ENCODE results near the gene OGG1.

The OGG1 gene

DNA sequence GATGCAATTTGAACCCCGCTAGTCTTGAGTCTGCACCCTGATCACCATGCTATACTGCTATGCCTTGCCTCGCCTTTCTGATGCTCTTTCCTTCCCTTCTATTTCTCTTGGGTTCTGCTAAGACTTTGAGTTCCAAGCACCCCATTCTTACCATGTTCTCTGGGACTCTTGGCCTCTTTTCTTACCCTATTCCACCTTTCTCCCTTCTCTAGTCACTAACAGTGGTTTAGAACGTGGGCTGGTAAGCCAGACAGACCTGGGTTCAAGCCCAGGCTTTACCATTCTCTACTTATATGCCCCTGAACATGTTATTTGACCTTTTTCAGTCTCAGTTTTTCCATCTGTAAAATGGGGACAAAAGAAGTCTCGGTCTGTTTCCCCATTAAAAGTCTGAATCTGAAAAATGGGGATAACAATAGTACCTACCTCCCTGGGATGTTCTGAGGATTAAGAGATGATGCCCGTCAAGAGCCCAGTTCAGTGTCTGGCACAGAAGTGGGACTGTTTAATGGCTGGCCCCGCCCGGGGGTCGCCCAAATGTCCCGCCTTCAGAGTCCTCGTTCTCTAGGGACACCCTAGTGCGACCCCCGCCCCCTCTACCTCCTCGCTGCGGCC, 42.1 kb downstream of the OGG1 start:
- Histone ChIP-seq H3K9ac (ENCODE audit: low read depth in 1 of 2, low read length in 2 of 2) (peak overlapping the region; percentile 94 to 99), H3K36me3 (ENCODE audit: control insufficient read depth in 1 of 2, insufficient read depth in 2 of 2, low read length in 2 of 2) (peaks cover 13 to 42% of the 10 kb centered on the region in 2 donors), H3K4me3 (ENCODE audit: low read depth in 1 of 2, low read length in 2 of 2) (peak overlapping the region; percentile 92 to 96), H3K27me3 (ENCODE audit: control insufficient read depth in 1 of 2, insufficient read depth in 2 of 2, low read length in 2 of 2) (no peaks in the 10 kb centered on the region), H3K27ac (ENCODE audit: low read depth, low read length) (peak overlapping the region; percentile 93), H3K4me1 (ENCODE audit: control insufficient read depth in 1 of 2, insufficient read depth in 2 of 2, low read length in 2 of 2) (peaks cover 17 to 35% of the 10 kb centered on the region in 2 donors), H3K9me3 (ENCODE audit: control insufficient read depth in 1 of 2, low read length in 2 of 2) (no peaks in the 10 kb centered on the region)

DNA sequence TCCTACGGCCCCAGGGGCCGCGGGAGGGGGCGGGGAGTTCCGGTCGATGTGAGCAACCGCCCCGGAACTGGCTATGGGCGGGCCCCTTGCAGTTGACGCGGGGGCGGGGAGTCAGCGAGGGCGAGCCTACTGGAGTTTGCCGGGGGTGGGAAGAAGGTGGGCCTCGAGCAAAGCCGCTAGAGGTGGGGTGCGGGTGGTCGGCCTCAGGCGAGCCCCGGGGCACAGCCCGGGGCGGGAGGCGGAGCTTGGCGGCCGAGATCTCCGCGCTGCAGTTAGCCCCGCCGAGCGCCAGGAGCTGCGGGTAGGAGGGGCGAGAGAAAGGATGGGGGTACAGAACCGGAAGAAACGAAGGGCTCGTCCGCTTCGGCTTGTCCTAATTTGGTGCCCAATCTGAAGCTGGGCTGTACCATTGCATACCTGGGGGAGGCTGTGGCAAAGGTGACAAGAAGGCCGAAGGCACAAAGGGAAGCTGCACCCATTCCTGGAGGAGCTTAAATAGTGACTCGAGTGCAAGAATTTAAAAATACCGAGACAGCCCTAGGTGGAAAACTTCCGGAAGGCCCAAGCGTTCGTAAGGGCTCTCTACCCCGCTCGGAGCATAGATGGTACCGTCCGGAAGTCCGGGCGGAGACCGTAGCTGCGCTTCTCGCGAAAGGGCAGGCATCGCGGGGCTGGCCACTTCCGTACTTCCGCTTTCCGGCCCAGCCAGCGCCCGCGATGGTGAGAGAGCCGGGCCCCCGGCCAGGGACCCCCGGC, 42.8 kb downstream of the OGG1 start, which contains the start of the genes ARPC4 and TADA3:
TSS of gene ARPC4 (plus strand) at position 678 of the 756 bp plus-strand sequence. CDS start at position 718, 40 bp downstream.
TSS of gene TADA3 (minus strand) at position 69 of the 756 bp plus-strand sequence. CDS start 1,007 bp downstream, outside the sequence.
- Histone ChIP-seq H3K36me3 (ENCODE audit: control insufficient read depth in 1 of 2, insufficient read depth in 2 of 2, low read length in 2 of 2) (peaks cover 15 to 42% of the 10 kb centered on the region in 2 donors), H3K27ac (ENCODE audit: low read depth, low read length) (peak within 1 kb of the TSS; percentile 93), H3K27me3 (ENCODE audit: control insufficient read depth in 1 of 2, insufficient read depth in 2 of 2, low read length in 2 of 2) (no peaks in the 10 kb centered on the region), H3K4me1 (ENCODE audit: control insufficient read depth in 1 of 2, insufficient read depth in 2 of 2, low read length in 2 of 2) (peaks cover 17 to 35% of the 10 kb centered on the region in 2 donors), H3K4me3 (ENCODE audit: low read depth in 1 of 2, low read length in 2 of 2) (peak within 1 kb of the TSS; percentile 92 to 96), H3K9ac (ENCODE audit: low read depth in 1 of 2, low read length in 2 of 2) (peak within 1 kb of the TSS; percentile 94 to 99), H3K9me3 (ENCODE audit: control insufficient read depth in 1 of 2, low read length in 2 of 2) (no peaks in the 10 kb centered on the region)

DNA sequence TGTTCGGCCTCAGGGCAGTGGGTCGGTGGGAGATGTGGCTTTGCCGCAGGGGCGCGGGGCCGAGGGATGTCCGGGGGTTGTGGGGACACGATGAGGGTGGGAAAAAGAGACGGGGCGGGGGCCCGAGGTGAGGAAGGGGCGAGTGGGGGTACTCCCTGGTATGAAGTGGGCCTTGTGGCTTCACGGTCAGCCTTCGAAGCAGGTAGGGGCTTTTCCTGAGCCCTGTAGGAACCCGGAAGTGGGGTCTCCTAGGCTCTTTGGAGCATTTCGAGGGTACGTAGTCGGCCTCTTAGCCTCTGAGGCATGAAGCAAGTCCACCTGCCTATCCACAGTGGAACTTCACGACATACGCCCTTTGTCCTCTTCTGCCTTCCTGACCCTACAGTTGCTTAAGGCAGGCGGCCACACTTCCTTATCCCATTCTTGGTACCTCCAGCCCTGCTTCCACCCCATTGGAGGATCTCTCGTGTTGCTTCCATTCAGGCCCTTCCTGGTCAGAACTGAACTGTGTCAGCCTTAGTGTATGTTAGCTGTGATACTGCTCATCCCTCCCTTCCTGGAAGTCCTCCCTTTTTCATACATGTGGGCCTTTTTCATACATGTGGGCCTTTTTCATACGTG, 43.5 kb downstream of the OGG1 start:
- peak overlapping the region; percentile 92 to 96 for H3K4me3 ChIP-seq (ENCODE audit: low read depth in 1 of 2, low read length in 2 of 2)
- H3K27ac ChIP-seq (ENCODE audit: low read depth, low read length): peak overlapping the region; percentile 93
- H3K9ac ChIP-seq (ENCODE audit: low read depth in 1 of 2, low read length in 2 of 2): peak overlapping the region; percentile 94 to 99
- H3K36me3 ChIP-seq (ENCODE audit: control insufficient read depth in 1 of 2, insufficient read depth in 2 of 2, low read length in 2 of 2): peaks cover 18 to 43% of the 10 kb centered on the region in 2 donors
- no peaks in the 10 kb centered on the region for H3K27me3 ChIP-seq (ENCODE audit: control insufficient read depth in 1 of 2, insufficient read depth in 2 of 2, low read length in 2 of 2)
- peaks cover 17 to 32% of the 10 kb centered on the region in 2 donors for H3K4me1 ChIP-seq (ENCODE audit: control insufficient read depth in 1 of 2, insufficient read depth in 2 of 2, low read length in 2 of 2)
- H3K9me3 ChIP-seq (ENCODE audit: control insufficient read depth in 1 of 2, low read length in 2 of 2): no peaks in the 10 kb centered on the region

DNA sequence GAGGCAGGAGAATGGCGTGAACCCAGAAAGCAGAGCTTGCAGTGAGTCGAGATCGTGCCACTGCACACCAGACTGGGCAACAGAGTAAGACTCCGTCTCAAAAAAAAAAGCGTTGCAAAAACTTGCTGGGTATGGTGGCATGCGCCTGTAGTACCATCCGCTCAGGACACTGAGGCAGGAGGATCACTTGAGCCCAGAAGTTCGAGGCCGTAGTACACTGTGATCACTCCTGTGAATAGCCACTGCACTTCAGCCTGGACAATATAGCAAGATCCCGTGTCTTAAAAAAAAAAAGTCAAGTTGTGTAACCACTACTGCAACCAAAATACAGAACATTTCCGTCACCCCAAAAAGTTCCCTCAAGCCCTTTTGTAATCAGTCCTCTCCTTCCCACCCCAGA, 44.6 kb downstream of the OGG1 start:
- Histone ChIP-seq H3K36me3 (ENCODE audit: control insufficient read depth in 1 of 2, insufficient read depth in 2 of 2, low read length in 2 of 2) (peaks cover 18 to 48% of the 10 kb centered on the region in 2 donors), H3K4me1 (ENCODE audit: control insufficient read depth in 1 of 2, insufficient read depth in 2 of 2, low read length in 2 of 2) (peaks cover 17 to 32% of the 10 kb centered on the region in 2 donors), H3K27me3 (ENCODE audit: control insufficient read depth in 1 of 2, insufficient read depth in 2 of 2, low read length in 2 of 2) (no peaks in the 10 kb centered on the region), H3K9me3 (ENCODE audit: control insufficient read depth in 1 of 2, low read length in 2 of 2) (no peaks in the 10 kb centered on the region), H3K27ac (ENCODE audit: low read depth, low read length) (no peak overlapping the region), H3K9ac (ENCODE audit: low read depth in 1 of 2, low read length in 2 of 2) (no peak overlapping the region), H3K4me3 (ENCODE audit: low read depth in 1 of 2, low read length in 2 of 2) (no peak overlapping the region)

DNA sequence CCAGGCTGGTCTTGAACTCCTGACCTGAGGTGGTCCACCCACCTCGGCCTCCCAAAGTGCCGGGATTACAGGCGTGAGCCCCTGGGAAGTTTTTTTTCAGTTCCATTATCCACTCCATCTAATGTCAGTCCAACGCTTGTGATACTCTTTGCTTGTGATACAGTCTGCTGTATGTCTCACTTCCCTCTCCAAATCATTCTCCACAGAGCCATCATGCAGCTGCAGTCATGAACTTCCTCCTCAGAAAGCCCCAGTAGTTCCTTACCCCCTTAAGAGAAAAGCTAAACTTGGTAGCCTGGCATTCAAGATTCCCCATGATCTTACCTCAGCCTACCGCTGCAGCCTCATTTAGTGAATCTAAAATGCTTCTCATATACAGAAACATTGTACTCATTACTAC, 45.5 kb downstream of the OGG1 start:
- no peaks in the 10 kb centered on the region for H3K27me3 ChIP-seq (ENCODE audit: control insufficient read depth in 1 of 2, insufficient read depth in 2 of 2, low read length in 2 of 2)
- H3K9ac ChIP-seq (ENCODE audit: low read depth in 1 of 2, low read length in 2 of 2): no peak overlapping the region
- no peaks in the 10 kb centered on the region for H3K9me3 ChIP-seq (ENCODE audit: control insufficient read depth in 1 of 2, low read length in 2 of 2)
- peaks cover 17 to 32% of the 10 kb centered on the region in 2 donors for H3K4me1 ChIP-seq (ENCODE audit: control insufficient read depth in 1 of 2, insufficient read depth in 2 of 2, low read length in 2 of 2)
- H3K27ac ChIP-seq (ENCODE audit: low read depth, low read length): no peak overlapping the region
- peaks cover 21 to 50% of the 10 kb centered on the region in 2 donors for H3K36me3 ChIP-seq (ENCODE audit: control insufficient read depth in 1 of 2, insufficient read depth in 2 of 2, low read length in 2 of 2)
- no peak overlapping the region for H3K4me3 ChIP-seq (ENCODE audit: low read depth in 1 of 2, low read length in 2 of 2)

DNA sequence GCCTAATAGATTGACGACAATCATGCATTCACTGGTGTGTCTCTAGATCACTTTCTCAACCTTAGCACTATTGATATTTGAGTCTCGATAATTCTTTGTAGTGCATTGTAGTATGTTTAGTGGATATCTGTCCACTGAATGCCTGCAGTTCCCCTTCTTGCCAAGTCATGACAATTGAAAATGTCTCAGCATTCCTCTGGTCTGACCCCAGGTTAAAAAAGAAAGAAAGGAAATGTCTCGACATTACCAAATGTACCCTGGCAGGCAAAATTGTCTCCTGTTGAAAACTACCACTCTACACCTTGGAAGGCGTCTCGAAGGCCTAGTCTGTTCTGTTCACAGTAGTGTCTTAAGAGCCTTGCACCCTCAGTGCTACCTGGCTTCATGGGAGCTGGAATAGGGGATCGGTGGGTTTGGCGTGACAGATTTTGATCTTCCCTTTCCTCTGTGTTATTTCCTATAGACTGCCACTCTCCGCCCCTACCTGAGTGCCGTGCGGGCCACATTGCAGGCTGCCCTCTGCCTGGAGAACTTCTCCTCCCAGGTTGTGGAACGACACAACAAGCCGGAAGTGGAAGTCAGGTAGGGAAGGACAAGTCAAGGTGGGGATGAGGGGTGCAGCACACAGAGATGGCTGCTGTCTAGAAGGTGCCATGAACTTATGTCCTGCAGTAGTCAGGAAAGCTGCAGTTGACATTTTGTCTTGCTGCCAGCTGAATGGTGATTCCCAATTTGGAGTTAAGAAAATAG, 47.6 kb downstream of the OGG1 start:
- H3K4me3 ChIP-seq (ENCODE audit: low read depth in 1 of 2, low read length in 2 of 2): no peak overlapping the region
- no peaks in the 10 kb centered on the region for H3K27me3 ChIP-seq (ENCODE audit: control insufficient read depth in 1 of 2, insufficient read depth in 2 of 2, low read length in 2 of 2)
- no peaks in the 10 kb centered on the region for H3K9me3 ChIP-seq (ENCODE audit: control insufficient read depth in 1 of 2, low read length in 2 of 2)
- peaks cover 33 to 58% of the 10 kb centered on the region in 2 donors for H3K36me3 ChIP-seq (ENCODE audit: control insufficient read depth in 1 of 2, insufficient read depth in 2 of 2, low read length in 2 of 2)
- peaks cover 11 to 15% of the 10 kb centered on the region in 2 donors for H3K4me1 ChIP-seq (ENCODE audit: control insufficient read depth in 1 of 2, insufficient read depth in 2 of 2, low read length in 2 of 2)
- H3K9ac ChIP-seq (ENCODE audit: low read depth in 1 of 2, low read length in 2 of 2): no peak overlapping the region
- H3K27ac ChIP-seq (ENCODE audit: low read depth, low read length): no peak overlapping the region

DNA sequence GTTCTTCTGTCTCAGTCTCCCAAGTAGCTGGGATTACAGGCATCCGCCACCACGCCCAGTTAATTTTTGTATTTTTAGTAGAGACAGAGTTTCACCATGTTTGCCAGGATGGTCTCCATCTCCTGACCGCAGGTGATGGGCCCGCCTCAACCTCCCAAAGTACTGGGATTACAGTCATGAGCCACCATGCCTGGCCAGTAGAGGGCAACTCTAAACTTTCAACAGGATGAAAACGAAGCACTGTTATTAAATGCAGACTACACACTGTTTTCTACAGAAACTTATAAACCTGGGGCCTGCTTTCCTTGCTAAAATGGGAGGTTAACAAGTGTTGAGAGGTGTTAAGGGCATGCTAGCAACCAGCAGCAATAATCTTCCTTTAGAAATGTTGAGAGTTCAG, 50.8 kb downstream of the OGG1 start:
- no peak overlapping the region for H3K4me3 ChIP-seq (ENCODE audit: low read depth in 1 of 2, low read length in 2 of 2)
- H3K9me3 ChIP-seq (ENCODE audit: control insufficient read depth in 1 of 2, low read length in 2 of 2): no peaks in the 10 kb centered on the region
- peaks cover 53 to 78% of the 10 kb centered on the region in 2 donors for H3K36me3 ChIP-seq (ENCODE audit: control insufficient read depth in 1 of 2, insufficient read depth in 2 of 2, low read length in 2 of 2)
- no peaks in the 10 kb centered on the region for H3K27me3 ChIP-seq (ENCODE audit: control insufficient read depth in 1 of 2, insufficient read depth in 2 of 2, low read length in 2 of 2)
- H3K4me1 ChIP-seq (ENCODE audit: control insufficient read depth in 1 of 2, insufficient read depth in 2 of 2, low read length in 2 of 2): peaks cover 16 to 24% of the 10 kb centered on the region in 2 donors
- H3K27ac ChIP-seq (ENCODE audit: low read depth, low read length): no peak overlapping the region
- no peak overlapping the region for H3K9ac ChIP-seq (ENCODE audit: low read depth in 1 of 2, low read length in 2 of 2)

DNA sequence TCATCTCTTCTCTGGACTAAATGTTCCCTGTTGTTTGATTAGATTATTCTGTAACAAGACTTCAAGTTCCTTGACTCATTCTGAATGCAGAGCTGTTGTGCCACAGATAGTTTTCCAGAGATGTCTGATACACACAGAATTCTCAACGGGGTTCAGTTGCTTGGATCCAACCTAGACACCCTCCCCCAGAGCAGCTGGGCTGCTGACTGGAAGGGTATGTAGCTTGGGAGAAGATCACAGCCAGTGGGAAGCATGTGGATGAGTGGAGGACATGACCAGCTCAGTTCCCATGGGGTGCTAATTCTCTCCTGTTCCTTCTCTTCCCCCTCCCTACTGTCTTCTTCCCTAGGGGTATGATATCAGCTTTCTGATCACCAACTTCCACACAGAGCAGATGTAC, 53.7 kb downstream of the OGG1 start:
- Histone ChIP-seq H3K27me3 (ENCODE audit: control insufficient read depth in 1 of 2, insufficient read depth in 2 of 2, low read length in 2 of 2) (no peaks in the 10 kb centered on the region), H3K27ac (ENCODE audit: low read depth, low read length) (no peak overlapping the region), H3K4me3 (ENCODE audit: low read depth in 1 of 2, low read length in 2 of 2) (no peak overlapping the region), H3K9me3 (ENCODE audit: control insufficient read depth in 1 of 2, low read length in 2 of 2) (no peaks in the 10 kb centered on the region), H3K4me1 (ENCODE audit: control insufficient read depth in 1 of 2, insufficient read depth in 2 of 2, low read length in 2 of 2) (peaks cover 16 to 29% of the 10 kb centered on the region in 2 donors), H3K36me3 (ENCODE audit: control insufficient read depth in 1 of 2, insufficient read depth in 2 of 2, low read length in 2 of 2) (peaks cover 48 to 82% of the 10 kb centered on the region in 2 donors), H3K9ac (ENCODE audit: low read depth in 1 of 2, low read length in 2 of 2) (no peak overlapping the region)

DNA sequence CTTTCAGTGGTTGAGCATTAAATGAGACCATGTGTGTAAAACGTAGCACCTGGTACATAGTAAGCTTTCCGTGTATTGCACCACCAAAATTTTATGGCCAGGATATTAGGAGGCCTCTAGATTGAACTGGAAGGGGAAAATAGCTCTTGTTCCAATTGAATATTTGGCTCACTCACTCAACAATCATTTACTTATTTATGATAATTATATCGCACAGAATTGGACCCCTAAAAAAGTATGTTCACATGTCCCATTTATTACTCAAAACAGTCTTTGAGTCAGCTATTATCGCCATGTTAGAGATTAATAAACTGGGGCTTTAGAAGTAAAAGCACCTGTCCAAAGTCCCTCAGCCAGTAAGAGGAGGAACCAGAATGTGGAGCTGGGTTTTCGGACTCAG, 55.2 kb downstream of the OGG1 start:
- no peak overlapping the region for H3K4me3 ChIP-seq (ENCODE audit: low read depth in 1 of 2, low read length in 2 of 2)
- peaks cover 42 to 67% of the 10 kb centered on the region in 2 donors for H3K36me3 ChIP-seq (ENCODE audit: control insufficient read depth in 1 of 2, insufficient read depth in 2 of 2, low read length in 2 of 2)
- H3K9me3 ChIP-seq (ENCODE audit: control insufficient read depth in 1 of 2, low read length in 2 of 2): no peaks in the 10 kb centered on the region
- no peaks in the 10 kb centered on the region for H3K27me3 ChIP-seq (ENCODE audit: control insufficient read depth in 1 of 2, insufficient read depth in 2 of 2, low read length in 2 of 2)
- H3K4me1 ChIP-seq (ENCODE audit: control insufficient read depth in 1 of 2, insufficient read depth in 2 of 2, low read length in 2 of 2): peaks cover 25 to 39% of the 10 kb centered on the region in 2 donors
- H3K9ac ChIP-seq (ENCODE audit: low read depth in 1 of 2, low read length in 2 of 2): no peak overlapping the region
- H3K27ac ChIP-seq (ENCODE audit: low read depth, low read length): no peak overlapping the region

All from duodenal mucosa (tissue), 2 donors.